OCI-LY7 (cell line): Measurements from ENCODE around the gene RUNX1.

Source experiments
- CTCF ChIP-seq: fragments of 200-600 bp; sonication (generic); conservative IDR thresholded peaks from 2 replicates; pipeline ENCODE4 v1.5.1; 2014; ENCODE audit warnings: mild to moderate bottlenecking, antibody characterized with exemption, low read length, moderate library complexity, mixed read lengths
- EZH2phosphoT487 ChIP-seq: fragments of 200-600 bp; sonication (generic); IDR thresholded peaks from 2 replicates; pipeline ENCODE4 v1.6.1; 2018; ENCODE audit warnings: low read depth, borderline replicate concordance, mild to moderate bottlenecking, mixed run types, antibody characterized with exemption, low read length, moderate library complexity, mixed read lengths

GRCh38 chr21:34857122-34857713 is 191.9 kb downstream of the RUNX1 start:
- TF ChIP-seq CTCF (no peak), EZH2phosphoT487 (no peak)
